DOHH2 (cell line): ENCODE measurements around the gene P4HB.

Experiments used
- H3F3A ChIP-seq: fragments of 200-600 bp; sonication (generic), shearing (Covaris generic); 2 replicates; pipeline ENCODE4 v1.6.0; 2016; ENCODE audit warnings: antibody characterized with exemption, mild to moderate bottlenecking; ENCODE audit not compliant: control insufficient read depth, insufficient read depth
- H3K27ac ChIP-seq: fragments of 200-600 bp; sonication (generic); 2 replicates; pipeline ENCODE4 v1.5.1; 2014; ENCODE audit warnings: low read depth, mild to moderate bottlenecking, low read length, moderate library complexity
- H3K27me3 ChIP-seq: fragments of 200-600 bp; sonication (generic); 2 replicates; pipeline ENCODE4 v1.6.1; 2014; ENCODE audit warnings: mild to moderate bottlenecking, low read length, mixed read lengths; ENCODE audit not compliant: control insufficient read depth
- H3K36me3 ChIP-seq: fragments of 200-600 bp; sonication (generic); 2 replicates; pipeline ENCODE4 v1.6.1; 2014; ENCODE audit warnings: mild to moderate bottlenecking, low read length, moderate library complexity, mixed read lengths; ENCODE audit not compliant: control insufficient read depth
- H3K4me1 ChIP-seq: fragments of 200-600 bp; sonication (generic); 2 replicates; pipeline ENCODE4 v1.6.1; 2014; ENCODE audit warnings: mild to moderate bottlenecking, low read length, mixed read lengths; ENCODE audit not compliant: control insufficient read depth
- H3K4me2 ChIP-seq: fragments of 200-600 bp; sonication (generic); 2 replicates; pipeline ENCODE4 v1.6.0; 2014; ENCODE audit warnings: mild to moderate bottlenecking, low read length, moderate library complexity
- H3K4me3 ChIP-seq: fragments of 200-600 bp; sonication (generic); 2 replicates; pipeline ENCODE4 v1.5.1; 2014; ENCODE audit warnings: mild to moderate bottlenecking, low read length, mixed read lengths
- H3K79me2 ChIP-seq: fragments of 200-600 bp; sonication (generic); 2 replicates; pipeline ENCODE4 v1.6.1; 2014; ENCODE audit warnings: mild to moderate bottlenecking, low read length, mixed read lengths; ENCODE audit not compliant: control insufficient read depth
- H3K9me2 ChIP-seq: fragments of 200-600 bp; sonication (generic); replicated peaks from 2 replicates; pipeline ENCODE4 v1.6.1; 2014; ENCODE audit warnings: mild to moderate bottlenecking, low read length, mixed read lengths; ENCODE audit not compliant: control insufficient read depth
- H3K9me3 ChIP-seq: fragments of 200-600 bp; sonication (generic); 2 replicates; pipeline ENCODE4 v1.6.1; 2014; ENCODE audit warnings: antibody characterized with exemption, low read length, mixed read lengths; ENCODE audit not compliant: control insufficient read depth, insufficient read depth
- H4K20me1 ChIP-seq: fragments of 200-600 bp; sonication (generic); 2 replicates; pipeline ENCODE4 v1.6.0; 2014; ENCODE audit warnings: low read depth, mild to moderate bottlenecking, antibody characterized with exemption, low read length, moderate library complexity; ENCODE audit not compliant: control insufficient read depth, insufficient read depth
- CTCF ChIP-seq: fragments of 200-600 bp; sonication (generic); IDR thresholded peaks from one replicate; pipeline ENCODE4 v1.5.1; 2014; ENCODE audit warnings: antibody characterized with exemption, mild to moderate bottlenecking, low read depth, low read length; ENCODE audit not compliant: poor library complexity, severe bottlenecking
- EZH2phosphoT487 ChIP-seq: fragments of 200-600 bp; sonication (generic); IDR thresholded peaks from 2 replicates; pipeline ENCODE4 v1.6.1; 2017; ENCODE audit warnings: borderline replicate concordance, mild to moderate bottlenecking, antibody characterized with exemption, low read length, moderate library complexity, mixed read lengths

The P4HB gene

GRCh38 chr17:81837641-81838040 is 22.7 kb downstream of the P4HB start:
- H3K27ac ChIP-seq: no peak overlapping the region
- no peaks in the 10 kb centered on the region for H4K20me1 ChIP-seq
- H3K9me3 ChIP-seq: no peaks in the 10 kb centered on the region
- H3K4me3 ChIP-seq: no peak overlapping the region
- H3K36me3 ChIP-seq: peaks cover 2% of the 10 kb centered on the region; the same call in 1 of the 2 replicates
- no peak overlapping the region for H3K4me2 ChIP-seq
- H3K79me2 ChIP-seq: peaks cover 14% of the 10 kb centered on the region
- 0 out of 2 replicates have a peak, but pooled peaks cover 2% of the 10 kb centered on the region for H3F3A ChIP-seq
- H3K27me3 ChIP-seq: no peaks in the 10 kb centered on the region
- H3K4me1 ChIP-seq: peaks cover 10% of the 10 kb centered on the region
- TF ChIP-seq EZH2phosphoT487 (no peak), CTCF (no peak)
- H3K9me2 ChIP-seq: no peaks in the 10 kb centered on the region

GRCh38 chr17:81834831-81835267 is 25.5 kb downstream of the P4HB start, which contains the start of gene PPP1R27:
PPP1R27 (minus strand) TSS chr17:81835050; CDS start chr17:81834953, 97 bp downstream.
- H3K4me3 ChIP-seq: peak within 1 kb of the TSS; percentile 82
- no peaks in the 10 kb centered on the region for H4K20me1 ChIP-seq
- H3K9me3 ChIP-seq: no peaks in the 10 kb centered on the region
- no peaks in the 10 kb centered on the region for H3K9me2 ChIP-seq
- TF ChIP-seq EZH2phosphoT487 (no peak), CTCF (no peak)
- 0 out of 2 replicates have a peak, but pooled peaks cover 2% of the 10 kb centered on the region for H3F3A ChIP-seq
- no peaks in the 10 kb centered on the region for H3K27me3 ChIP-seq
- peak within 1 kb of the TSS; percentile 88 for H3K4me2 ChIP-seq
- no peaks in the 10 kb centered on the region for H3K36me3 ChIP-seq
- H3K79me2 ChIP-seq: peaks cover 24% of the 10 kb centered on the region
- H3K27ac ChIP-seq: peak within 1 kb of the TSS; percentile 47; the same call in 1 of the 2 replicates
- H3K4me1 ChIP-seq: peaks cover 23% of the 10 kb centered on the region

GRCh38 chr17:81833921-81834830 is 26.2 kb downstream of the P4HB start:
- peaks cover 24% of the 10 kb centered on the region for H3K79me2 ChIP-seq
- no peaks in the 10 kb centered on the region for H4K20me1 ChIP-seq
- H3K4me2 ChIP-seq: peak overlapping the region; percentile 88
- no peaks in the 10 kb centered on the region for H3K9me3 ChIP-seq
- peak overlapping the region; percentile 82 for H3K4me3 ChIP-seq
- H3F3A ChIP-seq: no peaks in the 10 kb centered on the region
- no peaks in the 10 kb centered on the region for H3K36me3 ChIP-seq
- TF ChIP-seq EZH2phosphoT487: no peak
- TF ChIP-seq CTCF: no peak
- peak overlapping the region; percentile 47; the same call in 1 of the 2 replicates for H3K27ac ChIP-seq
- H3K9me2 ChIP-seq: no peaks in the 10 kb centered on the region
- no peaks in the 10 kb centered on the region for H3K27me3 ChIP-seq
- H3K4me1 ChIP-seq: peaks cover 23% of the 10 kb centered on the region
